Activated CD8-positive, alpha-beta T cell treated with anti-CD3 and anti-CD28 coated beads for 36 hours (primary cell): ENCODE data around the gene CDKN1B. TPM values are rescaled to one million over a fixed set of nuclear protein-coding genes. Genes with fewer than 3 reads are reported as not detected.

Source experiments
- ATAC-seq: fragments of 200-7000 bp; cut with Tn5 transposase; one replicate; pipeline ENCODE4 v1.10.0; 2021; ENCODE audit warnings: mild to moderate bottlenecking, moderate library complexity
- CTCF ChIA-PET: fragments of 350-600 bp; sonication (Branson Sonifier 250); formaldehyde crosslinking; loops from one replicate; lab custom pipeline; 2021; ENCODE audit warnings: antibody characterized with exemption; lab: Charles Lee
- POLR2A ChIA-PET: fragments of 350-600 bp; sonication (Branson Sonifier 250); formaldehyde crosslinking; loops from one replicate; lab custom pipeline; 2021; ENCODE audit warnings: antibody characterized with exemption; lab: Charles Lee
- DNase-seq: peaks from one replicate; pipeline ENCODE4 v3.0.0-alpha.2; 2020
- H3K27ac Mint-ChIP-seq: one replicate; pipeline ENCODE4 v1.8.0; 2021; ENCODE audit warnings: mild to moderate bottlenecking, mixed read lengths
- H3K27me3 Mint-ChIP-seq: one replicate; pipeline ENCODE4 v1.8.0; 2021; ENCODE audit warnings: mixed read lengths
- H3K36me3 Mint-ChIP-seq: one replicate; pipeline ENCODE4 v1.8.0; 2021; ENCODE audit warnings: low read depth, mixed read lengths
- H3K4me1 Mint-ChIP-seq: one replicate; pipeline ENCODE4 v1.8.0; 2021; ENCODE audit warnings: low read depth, mixed read lengths
- H3K4me3 Mint-ChIP-seq: one replicate; pipeline ENCODE4 v1.8.0; 2021; ENCODE audit warnings: mild to moderate bottlenecking, moderate library complexity, mixed read lengths
- H3K9me3 Mint-ChIP-seq: one replicate; pipeline ENCODE4 v1.8.0; 2021; ENCODE audit warnings: mixed read lengths
- CTCF ChIP-seq: fragments of 200-600 bp; IDR thresholded peaks from one replicate; pipeline ENCODE4 v1.8.0; 2022; ENCODE audit warnings: antibody characterized with exemption, mild to moderate bottlenecking
- intact Hi-C: fragments of 100-400 bp; cut with micrococcal nuclease; formaldehyde crosslinking; loops from one replicate; pipeline ENCODE4 v1.10.0; 2022
- total RNA-seq, 2 experiments: library from RNA; stranded (reverse); gene quantifications; one replicate each; pipeline ENCODE4 v1.2.3, GENCODE V29; 2021

CDKN1B gene
- total RNA-seq, 2 experiments from 2014 or later = 39.9 to 40.8 TPM

- no peaks in the 10 kb centered on the region for H3K9me3 Mint-ChIP-seq
- H3K4me1 Mint-ChIP-seq = peaks cover 32% of the 10 kb centered on the region
- ChIA-PET CTCF (interaction anchor here (0.8 to 1.3 kb wide), 4 partner anchors 10 to 125 kb away, joined by 3 to 6 read pairs (median 4); no protein-coding TSS in a partner anchor), POLR2A (no interaction called here)
- peak; percentile 58 for ATAC-seq
- H3K27ac Mint-ChIP-seq = no peak overlapping the region
- TF ChIP-seq CTCF = no peak
- no peaks in the 10 kb centered on the region for H3K27me3 Mint-ChIP-seq
- no peak overlapping the region for H3K4me3 Mint-ChIP-seq
- H3K36me3 Mint-ChIP-seq = peaks cover 19% of the 10 kb centered on the region
- intact Hi-C loops = no loop called here
- DNase-seq = peak; percentile 35
Measured at GRCh38 chr12:12689647-12690300, 27.4 kb upstream of the CDKN1B start.

GRCh38 chr12:12691549-12691948 lies 25.6 kb upstream of the CDKN1B start:
- POLR2A ChIA-PET = interaction anchor here (0.6 to 10.8 kb wide), 2 partner anchors 24 to 331 kb away, joined by 3 to 151 read pairs; partner anchors contain the start of gene CDKN1B

GRCh38 chr12:12693111-12693671 lies 24.0 kb upstream of the CDKN1B start:
- intact Hi-C loops = no loop called here
- no peak for ATAC-seq
- Mint-ChIP-seq H3K27ac (no peak overlapping the region), H3K4me3 (no peak overlapping the region), H3K9me3 (no peaks in the 10 kb centered on the region), H3K27me3 (no peaks in the 10 kb centered on the region), H3K4me1 (peaks cover 54% of the 10 kb centered on the region), H3K36me3 (peaks cover 28% of the 10 kb centered on the region)
- DNase-seq = no peak
- TF ChIP-seq CTCF = no peak
- POLR2A ChIA-PET = interaction anchor here (2.4 to 10.8 kb wide), 2 partner anchors 22 to 335 kb away, joined by 8 to 151 read pairs; partner anchors contain the start of gene CDKN1B
- CTCF ChIA-PET = interaction anchor here (2.6 to 2.8 kb wide), 2 partner anchors 44 to 47 kb away, joined by 8 to 15 read pairs; no protein-coding TSS in a partner anchor

More at GRCh38 chr12:12691549-12691948, 25.6 kb upstream of the CDKN1B start:
- ATAC-seq (no peak), DNase-seq (no peak)
- intact Hi-C loops = no loop called here
- no peaks in the 10 kb centered on the region for H3K27me3 Mint-ChIP-seq
- H3K9me3 Mint-ChIP-seq = no peaks in the 10 kb centered on the region
- peaks cover 31% of the 10 kb centered on the region for H3K36me3 Mint-ChIP-seq
- no peak overlapping the region for H3K27ac Mint-ChIP-seq
- TF ChIP-seq CTCF = no peak
- CTCF ChIA-PET = no interaction called here
- peaks cover 42% of the 10 kb centered on the region for H3K4me1 Mint-ChIP-seq
- no peak overlapping the region for H3K4me3 Mint-ChIP-seq

GRCh38 chr12:12696562-12697383 lies 20.4 kb upstream of the CDKN1B start:
- POLR2A ChIA-PET = interaction anchor here (0.6 to 10.8 kb wide), 16 partner anchors 10 to 340 kb away, joined by 3 to 151 read pairs (median 4); partner anchors contain the start of genes BORCS5 and CDKN1B

More at GRCh38 chr12:12696562-12697383, 20.4 kb upstream of the CDKN1B start:
- Mint-ChIP-seq H3K9me3 (no peaks in the 10 kb centered on the region), H3K27ac (peak overlapping the region; percentile 99), H3K4me1 (peaks cover 37% of the 10 kb centered on the region), H3K4me3 (peak overlapping the region; percentile 87), H3K27me3 (no peaks in the 10 kb centered on the region), H3K36me3 (peaks cover 12% of the 10 kb centered on the region)
- CTCF ChIA-PET = interaction anchor here (1.0 to 4.1 kb wide), 6 partner anchors 10 to 43 kb away, joined by 3 to 33 read pairs (median 6); partner anchors contain the start of gene CDKN1B
- DNase-seq = peak; percentile 91
- ATAC-seq = peak; percentile 77
- intact Hi-C loops = loop anchor here (2.0 to 5.0 kb wide), 2 partner anchors 20 to 84 kb away; partner anchors contain the start of genes CDKN1B and CREBL2
- no peak for TF ChIP-seq CTCF
